Adrenal gland (tissue), 12 donors: Measurements from ENCODE around the gene RAPGEF4. TPM values are rescaled to one million over a fixed set of nuclear protein-coding genes. Genes with fewer than 3 reads are reported as not detected.

ENCODE experiments used
- DNase-seq, 7 donors: peaks; one replicate each; pipeline ENCODE4 v3.0.0-alpha.2; 2019 to 2020
- H3K27ac ChIP-seq, 5 donors: fragments of 200-600 bp; sonication (generic) in 4 of 5; 1 replicate in 3 of 5; 2 replicates in 2 of 5; pipeline versions ENCODE4 v1.5.1 to v1.8.0; 2016 to 2020; ENCODE audit warnings: mild to moderate bottlenecking in 1 of 5
- H3K27me3 ChIP-seq: fragments of 200-600 bp; 2 replicates; pipeline ENCODE4 v1.8.0; 2021
- H3K36me3 ChIP-seq, 2 donors: fragments of 200-600 bp; replicated peaks in 1 of 2; 1 replicate in 1 of 2; 2 replicates in 1 of 2; pipeline versions ENCODE4 v1.5.1 to v1.8.0; 2018 to 2022
- H3K4me1 ChIP-seq, 2 donors: fragments of 200-600 bp; replicated peaks in 1 of 2; 1 replicate in 1 of 2; 2 replicates in 1 of 2; pipeline versions ENCODE4 v1.5.1 to v1.8.0; 2018 to 2021
- H3K4me3 ChIP-seq, 4 donors: fragments of 200-600 bp; sonication (generic) in 3 of 4; one replicate each; pipeline ENCODE4 v1.5.1; 2016 to 2018
- H3K9me3 ChIP-seq, 3 donors: fragments of 200-600 bp; sonication (generic) in 1 of 3; replicated peaks in 1 of 3; 1 replicate in 2 of 3; 2 replicates in 1 of 3; pipeline versions ENCODE4 v1.5.1 to v1.8.0; 2016 to 2021
- POLR2A ChIP-seq, 2 donors: fragments of 450-650 bp; IDR thresholded peaks; one replicate each; pipeline ENCODE4 v1.6.1; 2017; ENCODE audit warnings: antibody characterized with exemption in 2 of 2, mild to moderate bottlenecking in 2 of 2, moderate library complexity in 1 of 2
- WGBS, 4 donors: extraction: QIAGEN DNeasy Blood & Tissue Kit in 2 of 4; methylation state at CpG; one replicate each; pipeline versions ENCODE4 v1.1.5 to v1.1.7; 2013 to 2017; 5-methylcytosine and 5-hydroxymethylcytosine counted together
- intact Hi-C, 2 donors: fragments of 100-400 bp; cut with DNase I; formaldehyde crosslinking; loops; one replicate each; pipeline versions ENCODE4 v1.14.1 to v1.15.0; 2022 to 2023
- polyA plus RNA-seq, 3 donors: library from polyadenylated mRNA; stranded (reverse); fragments of 200-250 nt in 2 of 3; fragments of 350-450 nt in 1 of 3; fragmentation: Illumina TruSeq in 1 of 3; extraction: RNeasy Lipid Tissue Mini Kit (QIAGEN cat#74804) in 1 of 3; gene quantifications; one replicate each; pipeline ENCODE4 v1.2.3, GENCODE V29; 2013 to 2014
- total RNA-seq, 9 donors: library from RNA; depleted of rRNA in 4 of 9; stranded (reverse); fragments of >200 nt in 4 of 9; fragments of 120-200 nt in 1 of 9; fragmentation: NEBNext Ultra II Directional in 1 of 9; extraction: Animal tissue kit (Norgen Biotek cat#: 25700) in 1 of 9; gene quantifications; one replicate each; pipeline versions ENCODE4 v1.1.0 to v1.2.4, GENCODE V29; 2013 to 2023
- TF ChIP-seq, protein P1 (sequence below), 6 experiments: fragments of 450-650 bp in 4 of 6; fragments of 200-600 bp in 2 of 6; sonication (generic) in 1 of 6; IDR thresholded peaks; 1 replicate in 5 of 6; 2 replicates in 1 of 6; pipeline versions ENCODE4 v1.5.1 to v1.8.0; 2016 to 2021; ENCODE audit warnings: antibody characterized with exemption in 6 of 6, mild to moderate bottlenecking in 2 of 6, moderate library complexity in 1 of 6
- donor health status: healthy with polysubstance abuse.
- donor health status: Bipolar disorder and iron deficiency.
- donor health status: DM: yes; HTN: yes; CAD: no.
- donor health status: DM: no; HTN: no; CAD: no.
- donor health status: DM: no; HTN: no; CAD: no.
- donor health status: DM: yes; HTN: yes; CAD: no.

The RAPGEF4 gene
- total and polyA plus RNA-seq, 12 donors, result 24.8 to 288 (median 101) TPM

DNA sequence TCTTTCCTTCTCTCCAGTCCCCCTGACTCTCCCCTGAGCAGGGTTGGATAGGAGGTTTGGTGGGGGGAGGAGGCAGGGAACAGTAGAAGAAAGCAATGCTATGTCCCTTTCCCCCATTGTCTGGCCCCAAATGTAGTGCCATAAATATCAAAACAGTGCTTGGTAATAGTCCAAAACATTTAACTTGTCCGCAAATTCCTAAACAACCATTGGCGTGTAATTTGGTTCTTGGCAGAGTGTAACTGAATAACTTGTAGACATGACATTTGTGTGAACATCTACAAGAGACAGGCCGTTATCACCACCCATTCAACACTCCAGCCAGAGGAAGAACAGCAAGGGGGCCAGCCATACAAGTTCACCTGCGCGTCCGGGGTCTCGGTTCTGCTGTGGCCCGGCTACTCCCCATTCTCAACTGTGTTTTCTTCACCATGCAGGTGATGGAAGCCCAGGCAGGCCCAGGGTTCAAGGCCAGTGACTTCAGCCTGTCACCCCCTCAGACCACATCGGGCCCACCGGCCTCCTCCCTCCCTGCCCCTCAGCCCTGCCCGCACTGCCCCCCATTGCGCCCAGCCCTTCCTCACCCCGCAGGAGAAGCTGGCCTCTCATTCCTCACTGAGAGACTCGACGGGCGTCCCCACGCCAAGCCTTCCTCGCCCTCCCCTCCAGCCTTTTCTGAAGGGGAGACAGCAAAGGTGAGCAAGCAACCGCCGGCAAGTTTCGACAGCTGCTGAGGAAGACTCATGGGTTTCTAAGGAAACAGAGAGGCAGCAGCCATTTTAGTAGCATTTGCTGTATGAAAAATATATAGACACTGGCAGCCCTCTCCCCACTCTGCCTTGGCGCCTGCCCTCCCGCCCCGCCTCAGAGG, 699 bp upstream of the RAPGEF4 start:
- Histone ChIP-seq H3K27me3 (peaks cover 19% of the 10 kb centered on the region), H3K27ac (no peak overlapping the region), H3K4me1 (peaks cover 11 to 14% of the 10 kb centered on the region in 2 donors), H3K36me3 (no peaks in the 10 kb centered on the region), H3K9me3 (no peaks in the 10 kb centered on the region), H3K4me3 (peak overlapping the region in 1 of 4 donors; percentile 63)
- TF ChIP-seq, protein P1, sequence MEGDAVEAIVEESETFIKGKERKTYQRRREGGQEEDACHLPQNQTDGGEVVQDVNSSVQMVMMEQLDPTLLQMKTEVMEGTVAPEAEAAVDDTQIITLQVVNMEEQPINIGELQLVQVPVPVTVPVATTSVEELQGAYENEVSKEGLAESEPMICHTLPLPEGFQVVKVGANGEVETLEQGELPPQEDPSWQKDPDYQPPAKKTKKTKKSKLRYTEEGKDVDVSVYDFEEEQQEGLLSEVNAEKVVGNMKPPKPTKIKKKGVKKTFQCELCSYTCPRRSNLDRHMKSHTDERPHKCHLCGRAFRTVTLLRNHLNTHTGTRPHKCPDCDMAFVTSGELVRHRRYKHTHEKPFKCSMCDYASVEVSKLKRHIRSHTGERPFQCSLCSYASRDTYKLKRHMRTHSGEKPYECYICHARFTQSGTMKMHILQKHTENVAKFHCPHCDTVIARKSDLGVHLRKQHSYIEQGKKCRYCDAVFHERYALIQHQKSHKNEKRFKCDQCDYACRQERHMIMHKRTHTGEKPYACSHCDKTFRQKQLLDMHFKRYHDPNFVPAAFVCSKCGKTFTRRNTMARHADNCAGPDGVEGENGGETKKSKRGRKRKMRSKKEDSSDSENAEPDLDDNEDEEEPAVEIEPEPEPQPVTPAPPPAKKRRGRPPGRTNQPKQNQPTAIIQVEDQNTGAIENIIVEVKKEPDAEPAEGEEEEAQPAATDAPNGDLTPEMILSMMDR (IDR thresholded peaks at IDR 0.05), result no peak
- TF ChIP-seq POLR2A (IDR thresholded peaks at IDR 0.05), result no peak
- intact Hi-C loops, result no loop called here
- WGBS, 4 donors, result 41 to 52% (median 44%) methylated on average over 15 to 24 of the region's 24 CpGs
- DNase-seq, result no peak

DNA sequence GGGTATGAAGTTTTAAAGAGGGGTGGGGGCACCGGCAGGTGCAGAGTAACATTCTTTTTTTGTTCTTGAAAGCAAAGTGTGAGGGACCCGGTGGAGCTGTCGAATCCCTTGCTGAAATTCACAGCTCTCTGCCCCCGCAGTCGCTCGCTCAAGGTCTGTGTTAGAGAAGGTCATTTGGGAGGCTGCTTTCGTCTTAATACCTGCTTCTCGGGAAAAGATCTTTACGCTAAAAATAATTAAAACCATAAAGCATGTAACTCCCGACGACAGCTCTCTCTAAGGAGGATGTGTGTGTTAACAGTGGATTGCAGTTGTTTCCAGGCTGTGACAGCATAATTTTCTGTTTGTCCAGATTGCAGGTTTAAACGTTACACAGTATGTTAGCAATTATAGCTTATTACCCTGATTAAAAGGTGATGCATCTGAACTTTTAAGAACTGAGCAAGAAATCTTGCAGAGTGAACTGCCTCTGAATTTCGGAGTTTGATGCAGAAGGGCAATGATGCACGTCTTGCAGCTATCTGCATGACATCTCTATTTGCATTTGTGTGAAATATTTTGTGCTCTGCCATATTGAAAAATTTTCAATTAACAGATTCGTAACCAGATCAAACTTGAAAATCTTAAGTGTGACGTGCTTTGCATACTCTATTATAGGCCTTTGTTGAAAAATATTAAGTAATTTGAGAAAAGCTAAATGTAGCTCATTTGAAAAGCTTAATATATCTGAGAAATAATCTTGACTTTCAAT, 954 bp downstream of the RAPGEF4 start:
- Histone ChIP-seq H3K27me3 (peaks cover 19% of the 10 kb centered on the region), H3K4me3 (peak overlapping the region in 2 of 4 donors; percentile 9 to 63), H3K36me3 (no peaks in the 10 kb centered on the region), H3K27ac (no peak overlapping the region), H3K4me1 (peaks cover 11 to 14% of the 10 kb centered on the region in 2 donors), H3K9me3 (no peaks in the 10 kb centered on the region)
- WGBS, 4 donors, result 25 to 34% (median 29%) methylated on average over 16 of the region's 16 CpGs
- no peak for DNase-seq
- TF ChIP-seq, protein P1 (IDR thresholded peaks at IDR 0.05), result no peak
- TF ChIP-seq POLR2A (IDR thresholded peaks at IDR 0.05), result no peak
- intact Hi-C loops, result no loop called here

DNA sequence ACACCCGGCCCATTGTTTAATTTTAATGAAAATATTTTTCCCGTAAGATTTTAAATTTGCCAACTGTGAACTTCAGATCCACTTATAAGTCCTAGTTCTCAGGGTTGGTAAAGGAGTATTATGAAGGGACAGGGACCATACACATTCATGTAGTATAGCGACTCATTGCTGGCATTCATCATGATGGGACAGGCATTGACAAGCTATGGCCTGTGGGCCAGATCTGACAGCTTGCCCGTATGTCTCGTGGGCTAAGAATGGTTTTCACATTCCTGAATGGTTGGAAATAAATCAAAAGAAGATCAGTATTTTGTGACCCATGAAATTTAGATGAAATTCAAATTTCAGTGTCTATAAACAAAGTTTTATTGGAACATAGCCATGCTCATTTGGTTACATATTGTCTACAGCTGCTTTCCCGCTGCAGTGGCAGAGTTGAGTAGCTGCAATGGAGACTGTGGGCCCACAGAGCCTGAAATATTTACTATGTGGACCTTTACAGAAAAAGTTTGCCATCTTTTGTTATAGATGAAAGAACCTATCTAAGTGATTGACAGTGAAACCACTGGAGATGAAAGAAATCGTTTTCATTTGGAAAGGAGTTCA, 4.1 kb downstream of the RAPGEF4 start:
- WGBS, 4 donors, result 88 to 93% (median 90%) methylated on average over 7 of the region's 7 CpGs
- intact Hi-C loops, result no loop called here
- no peak for TF ChIP-seq POLR2A (IDR thresholded peaks at IDR 0.05)
- TF ChIP-seq, protein P1 (IDR thresholded peaks at IDR 0.05), result no peak

DNA sequence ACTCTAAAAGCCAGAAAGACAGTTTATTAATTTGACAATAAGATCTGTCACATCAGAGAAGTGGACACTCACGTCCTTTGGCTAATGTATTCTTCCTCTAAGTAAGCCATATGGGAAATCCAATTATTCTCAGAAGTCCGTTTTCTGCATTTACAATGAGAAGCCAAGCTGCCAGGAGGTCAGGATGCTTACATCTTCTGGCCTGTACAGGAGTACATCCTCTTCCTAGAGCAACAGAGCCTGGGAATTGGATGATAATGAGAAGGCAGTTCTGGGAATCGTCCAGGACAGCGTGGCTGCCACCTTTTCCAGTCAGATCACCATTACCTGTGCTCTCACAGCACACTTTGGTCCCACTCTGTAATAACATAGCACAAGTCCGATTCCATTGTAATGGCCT, 5.2 kb downstream of the RAPGEF4 start:
- Histone ChIP-seq H3K36me3 (no peaks in the 10 kb centered on the region), H3K4me1 (peaks cover 5 to 8% of the 10 kb centered on the region in 2 donors), H3K27ac (no peak overlapping the region), H3K9me3 (no peaks in the 10 kb centered on the region), H3K27me3 (peaks cover 8% of the 10 kb centered on the region), H3K4me3 (no peak overlapping the region)
- intact Hi-C loops, result no loop called here
- TF ChIP-seq POLR2A (IDR thresholded peaks at IDR 0.05), result no peak
- TF ChIP-seq, protein P1 (IDR thresholded peaks at IDR 0.05), result no peak
- 71 to 81% (median 76%) methylated on average over 5 of the region's 5 CpGs for WGBS, 4 donors
- DNase-seq, result no peak

More for the DNA sequence above, 4.1 kb downstream of the RAPGEF4 start:
- H3K27me3 ChIP-seq, result peaks cover 16% of the 10 kb centered on the region
- H3K4me1 ChIP-seq, result peaks cover 11 to 14% of the 10 kb centered on the region in 2 donors
- H3K36me3 ChIP-seq, result no peaks in the 10 kb centered on the region
- H3K4me3 ChIP-seq, result no peak overlapping the region
- H3K27ac ChIP-seq, result no peak overlapping the region
- DNase-seq, result no peak
- no peaks in the 10 kb centered on the region for H3K9me3 ChIP-seq
